GM19193 (cell line): ENCODE results near the gene ACADVL.

Source experiments
- POLR2A ChIP-seq: IDR thresholded peaks from 4 replicates; pipeline ENCODE4 v1.6.1; 2011; ENCODE audit not compliant: insufficient read depth, insufficient read length; ENCODE audit errors: extremely low read depth

The ACADVL gene

DNA sequence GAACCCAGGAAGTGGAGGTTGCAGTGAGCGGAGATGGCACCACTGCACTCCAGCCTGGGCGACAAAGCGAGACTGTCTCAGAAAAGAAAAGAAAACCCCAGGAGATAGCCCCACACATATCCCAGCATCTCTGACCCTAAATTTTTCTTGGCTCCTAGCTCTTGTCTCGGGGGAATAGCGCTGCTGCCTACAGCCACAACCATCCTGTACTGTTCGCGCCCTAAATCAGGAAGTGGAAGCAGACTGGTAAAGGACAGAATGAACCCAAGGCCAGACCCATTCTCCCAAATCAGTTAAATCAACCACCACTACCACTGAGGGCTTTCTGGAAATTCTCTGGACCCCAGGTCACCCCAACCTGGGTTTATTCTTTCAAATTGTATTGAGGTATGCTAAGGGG lies 30.1 kb downstream of the ACADVL start:
- no peak for TF ChIP-seq POLR2A

DNA sequence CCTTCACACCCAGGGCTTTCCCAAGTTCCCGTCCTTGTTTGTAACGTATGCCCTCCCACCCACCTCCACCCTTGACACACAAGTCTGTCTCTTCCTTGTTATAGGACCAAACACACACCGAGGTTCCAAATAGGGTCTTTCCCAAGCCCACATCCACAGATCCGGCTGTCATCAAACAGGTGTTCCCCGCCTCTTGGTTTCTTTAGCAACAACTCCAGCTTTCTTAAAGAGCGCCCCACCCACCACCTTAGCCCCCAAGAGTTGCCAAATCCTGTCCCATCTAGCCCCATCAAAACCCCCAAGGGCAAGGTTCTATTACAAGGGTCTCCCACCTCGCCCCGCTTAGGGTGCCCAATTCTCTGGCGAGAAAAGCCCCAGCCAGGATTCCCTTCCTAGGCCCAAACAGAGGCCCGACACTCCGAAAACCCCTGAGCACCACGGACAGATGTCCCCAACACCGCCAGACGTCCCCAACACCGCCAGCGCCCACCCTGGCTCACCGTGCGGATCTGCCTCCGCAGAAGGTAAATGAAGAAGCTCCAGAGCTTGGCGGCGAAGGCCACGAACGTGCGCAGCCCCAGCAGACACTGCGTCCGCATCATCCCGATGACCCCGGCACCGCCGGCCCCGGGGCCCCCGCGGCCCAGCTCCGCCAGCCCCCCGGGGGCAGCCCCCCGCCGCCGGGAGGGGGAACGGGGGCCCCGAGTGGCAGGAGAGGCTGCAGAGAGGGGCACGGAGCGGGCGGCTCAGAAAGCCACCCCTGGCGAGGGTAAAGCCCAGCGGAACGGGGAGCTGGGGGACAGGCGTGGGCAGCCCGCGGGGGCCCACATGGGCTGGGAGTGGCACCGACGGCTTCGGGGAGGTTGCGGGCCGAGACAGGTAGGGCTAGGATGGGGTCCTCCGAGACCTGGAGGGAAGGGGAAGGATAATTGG lies 31.2 kb downstream of the ACADVL start:
- no peak for TF ChIP-seq POLR2A

DNA sequence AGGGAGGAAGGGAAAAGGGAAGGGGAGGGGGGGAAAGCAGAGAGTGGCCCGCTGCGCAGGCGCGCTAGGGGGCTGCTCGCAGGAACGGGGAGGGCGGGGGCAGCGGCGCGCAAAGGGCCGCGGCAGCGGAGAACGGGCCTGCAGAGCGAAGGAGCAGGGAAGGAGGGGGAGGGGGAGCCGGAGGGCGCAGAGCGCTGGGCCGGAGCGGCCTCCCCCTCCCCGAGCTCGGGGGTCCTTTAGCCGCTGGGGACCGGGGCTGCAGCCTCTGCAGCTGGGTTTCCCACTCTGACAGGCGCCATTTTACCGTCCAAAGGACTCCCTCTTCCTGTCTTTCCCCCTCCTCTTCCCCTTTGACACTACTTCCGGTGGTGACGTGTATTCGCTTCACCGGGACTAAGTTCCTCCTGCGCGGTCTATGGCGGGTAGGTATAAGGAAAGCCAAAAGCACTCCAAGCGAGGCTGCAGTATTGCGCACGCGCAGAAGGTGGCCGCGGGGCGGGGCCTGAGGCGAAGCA lies 32.0 kb downstream of the ACADVL start, which contains the start of gene CTDNEP1:
TSS of gene CTDNEP1 (minus strand) at position 74 of the 515 bp plus-strand sequence. CDS start 438 bp downstream, outside the sequence.
- TF ChIP-seq POLR2A: no peak

DNA sequence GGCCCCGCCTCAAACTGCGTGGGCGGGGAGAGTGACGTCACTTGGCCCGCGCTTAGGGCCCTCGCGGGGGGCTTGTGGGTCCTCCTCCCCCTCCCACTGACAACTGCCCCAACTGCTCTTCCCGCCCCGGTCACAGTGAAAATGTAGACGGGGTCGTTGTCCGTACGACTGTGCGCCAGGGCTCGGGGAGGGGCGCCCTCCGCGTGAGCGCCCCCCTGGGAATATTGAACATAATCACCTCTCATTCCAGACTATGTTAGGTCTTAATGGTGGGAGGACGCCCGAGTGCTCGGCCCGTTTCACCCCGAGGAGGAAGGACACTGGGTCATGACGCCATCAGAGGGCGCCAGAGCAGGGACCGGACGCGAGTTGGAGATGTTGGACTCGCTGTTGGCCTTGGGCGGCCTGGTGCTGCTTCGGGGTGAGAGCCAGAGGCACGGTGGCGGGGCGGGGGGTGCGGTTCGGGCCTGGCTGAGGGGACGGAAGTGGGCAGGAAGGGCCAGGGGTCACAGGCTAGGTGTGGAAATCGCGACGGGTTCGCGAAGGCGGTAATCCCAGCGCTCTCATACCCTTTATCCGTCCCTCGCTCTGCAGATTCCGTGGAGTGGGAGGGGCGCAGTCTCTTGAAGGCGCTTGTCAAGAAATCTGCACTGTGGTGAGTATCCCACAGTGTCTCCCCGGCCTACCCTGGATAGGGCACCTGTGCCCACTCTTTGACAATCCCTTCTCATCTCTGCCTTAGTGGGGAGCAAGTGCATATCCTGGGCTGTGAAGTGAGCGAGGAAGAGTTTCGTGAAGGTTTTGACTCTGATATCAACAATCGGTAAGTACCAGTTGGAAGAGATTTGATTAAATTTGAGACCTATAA lies 32.7 kb downstream of the ACADVL start, which contains the start of gene ELP5:
TSS of gene ELP5 (plus strand) at position 40 of the 868 bp plus-strand sequence. CDS start at position 376, 336 bp downstream.
- peak; percentile 91 for TF ChIP-seq POLR2A

DNA sequence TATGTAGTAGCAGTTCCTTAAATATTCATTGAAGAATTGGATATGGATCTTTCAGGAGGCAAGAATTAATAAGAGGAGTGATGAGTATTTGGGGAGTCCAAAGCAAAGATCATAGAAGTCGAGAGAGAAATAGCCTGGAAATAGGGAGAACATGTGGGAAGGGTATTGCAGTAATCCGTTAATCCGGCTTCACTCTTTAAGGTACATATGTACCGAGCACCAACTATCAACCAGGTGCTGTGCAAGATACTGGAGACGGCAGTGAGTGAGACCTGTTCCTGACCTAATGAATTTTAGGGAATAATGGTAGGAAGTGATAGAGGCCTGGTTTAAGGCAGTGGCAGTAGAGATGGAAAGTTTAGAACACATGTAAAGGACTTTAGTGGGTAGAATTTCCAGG lies 33.3 kb downstream of the ACADVL start:
- no peak for TF ChIP-seq POLR2A

DNA sequence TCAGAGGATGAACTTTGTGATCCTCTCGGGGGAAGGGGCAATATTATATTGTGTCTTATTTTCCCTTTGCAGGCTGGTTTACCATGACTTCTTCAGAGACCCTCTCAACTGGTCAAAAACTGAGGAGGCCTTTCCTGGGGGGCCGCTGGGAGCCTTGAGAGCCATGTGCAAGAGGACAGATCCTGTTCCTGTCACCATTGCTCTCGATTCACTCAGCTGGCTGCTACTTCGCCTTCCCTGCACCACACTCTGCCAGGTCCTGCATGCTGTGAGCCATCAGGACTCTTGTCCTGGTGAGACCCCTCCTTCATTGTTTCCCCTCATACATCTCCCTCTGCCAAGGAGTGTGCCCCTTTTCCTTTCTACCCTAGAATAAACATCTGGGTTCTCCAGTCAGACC lies 34.8 kb downstream of the ACADVL start:
- no peak for TF ChIP-seq POLR2A

DNA sequence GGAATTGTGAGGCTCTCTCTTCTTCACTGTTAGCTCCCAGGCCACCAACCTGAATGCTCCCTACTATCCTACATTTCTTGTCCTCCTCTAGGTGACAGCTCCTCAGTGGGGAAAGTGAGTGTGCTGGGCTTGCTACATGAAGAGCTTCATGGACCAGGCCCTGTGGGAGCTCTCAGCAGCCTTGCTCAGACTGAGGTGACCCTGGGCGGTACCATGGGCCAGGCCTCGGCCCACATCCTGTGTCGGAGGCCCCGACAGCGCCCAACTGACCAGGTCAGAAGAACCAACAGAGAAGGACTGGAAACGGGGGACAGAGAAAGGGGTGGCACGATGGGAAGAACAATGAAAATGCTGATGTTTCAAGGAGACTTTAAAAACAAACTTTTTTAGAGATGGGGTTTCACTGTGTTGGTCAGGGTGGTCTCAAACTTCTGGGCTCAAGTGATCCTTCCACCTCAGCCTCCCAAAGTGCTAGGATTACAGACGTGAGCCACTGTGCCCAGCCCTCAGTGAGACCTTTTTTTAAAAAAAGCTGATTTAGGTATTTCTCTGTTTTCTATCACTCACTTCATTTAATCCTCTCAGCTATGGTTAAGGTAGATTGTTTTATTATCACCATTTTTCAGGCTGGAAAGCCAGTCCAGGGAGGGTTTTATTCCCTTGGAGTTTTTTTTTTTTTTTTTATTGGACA lies 37.2 kb downstream of the ACADVL start:
- no peak for TF ChIP-seq POLR2A

DNA sequence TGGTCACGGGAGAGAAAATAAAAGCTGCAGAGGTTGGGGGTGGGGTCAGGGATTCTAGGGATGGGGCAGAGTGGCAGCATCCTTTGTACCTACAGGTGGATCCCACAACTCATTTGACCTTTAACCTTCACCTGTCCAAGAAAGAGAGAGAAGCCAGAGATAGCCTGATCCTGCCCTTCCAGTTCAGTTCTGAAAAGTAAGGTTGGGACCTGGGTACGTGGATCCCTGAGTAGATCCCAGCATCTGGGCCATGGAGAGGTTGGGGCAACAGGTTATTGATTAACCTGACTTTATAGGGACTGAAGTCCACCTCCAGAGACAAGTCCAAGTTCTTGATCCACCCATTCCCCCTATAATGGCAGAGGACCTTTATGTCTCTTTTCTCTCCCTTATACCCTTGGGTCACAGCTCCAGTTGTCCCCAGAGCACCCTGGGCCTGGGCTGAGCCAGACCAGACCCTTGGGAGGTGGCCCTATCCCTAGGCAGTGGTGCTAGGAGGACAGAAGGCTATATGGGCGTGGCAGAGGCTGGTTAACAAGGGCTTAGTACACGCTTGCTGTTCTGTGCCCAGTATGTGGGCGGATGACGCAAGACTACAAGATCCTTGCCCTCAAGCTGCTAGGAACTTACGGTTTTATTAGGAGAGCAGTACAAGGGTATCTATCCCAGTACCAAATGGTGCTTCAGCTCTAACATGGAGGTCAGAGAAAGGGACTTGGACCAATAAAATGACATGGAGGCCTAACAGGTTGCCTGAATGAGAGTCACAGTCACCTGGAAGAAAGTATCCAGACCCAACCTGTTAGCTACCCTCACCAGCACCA lies 39.2 kb downstream of the ACADVL start:
- TF ChIP-seq POLR2A: no peak

DNA sequence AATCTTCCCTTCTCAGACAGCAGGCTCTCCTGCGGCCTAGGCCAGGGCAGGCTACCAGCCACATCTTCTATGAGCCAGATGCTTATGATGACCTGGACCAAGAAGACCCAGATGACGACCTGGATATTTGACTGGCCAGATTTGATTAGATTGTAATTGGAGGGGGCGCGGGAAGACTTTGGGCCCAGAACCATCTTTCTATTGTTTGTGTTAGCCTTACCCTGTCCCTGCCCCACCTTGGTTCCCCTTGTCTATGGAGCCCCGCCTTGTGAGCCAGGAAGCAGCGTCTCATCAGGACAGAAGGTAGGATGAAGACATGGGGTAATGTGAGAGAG lies 39.8 kb downstream of the ACADVL start:
- no peak for TF ChIP-seq POLR2A

DNA sequence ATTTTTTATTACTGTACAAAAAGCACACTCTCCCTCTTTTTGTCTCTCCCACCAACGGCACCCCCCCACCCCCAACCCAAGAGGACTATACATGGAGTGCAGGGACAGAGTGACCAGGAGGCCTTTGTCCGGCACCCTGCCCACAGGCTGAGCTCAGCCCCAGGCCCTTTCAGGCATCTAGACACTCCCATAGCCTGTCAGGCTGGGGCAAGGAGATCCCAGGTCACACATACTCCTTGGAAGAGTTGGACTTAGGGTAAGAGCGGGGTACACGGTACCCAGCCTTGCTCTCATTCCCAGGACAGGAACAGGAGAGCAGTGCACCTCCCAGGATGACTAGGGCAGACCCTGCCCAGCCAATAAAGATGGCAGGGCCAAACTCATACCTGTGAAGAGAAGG lies 40.4 kb downstream of the ACADVL start:
- no peak for TF ChIP-seq POLR2A

DNA sequence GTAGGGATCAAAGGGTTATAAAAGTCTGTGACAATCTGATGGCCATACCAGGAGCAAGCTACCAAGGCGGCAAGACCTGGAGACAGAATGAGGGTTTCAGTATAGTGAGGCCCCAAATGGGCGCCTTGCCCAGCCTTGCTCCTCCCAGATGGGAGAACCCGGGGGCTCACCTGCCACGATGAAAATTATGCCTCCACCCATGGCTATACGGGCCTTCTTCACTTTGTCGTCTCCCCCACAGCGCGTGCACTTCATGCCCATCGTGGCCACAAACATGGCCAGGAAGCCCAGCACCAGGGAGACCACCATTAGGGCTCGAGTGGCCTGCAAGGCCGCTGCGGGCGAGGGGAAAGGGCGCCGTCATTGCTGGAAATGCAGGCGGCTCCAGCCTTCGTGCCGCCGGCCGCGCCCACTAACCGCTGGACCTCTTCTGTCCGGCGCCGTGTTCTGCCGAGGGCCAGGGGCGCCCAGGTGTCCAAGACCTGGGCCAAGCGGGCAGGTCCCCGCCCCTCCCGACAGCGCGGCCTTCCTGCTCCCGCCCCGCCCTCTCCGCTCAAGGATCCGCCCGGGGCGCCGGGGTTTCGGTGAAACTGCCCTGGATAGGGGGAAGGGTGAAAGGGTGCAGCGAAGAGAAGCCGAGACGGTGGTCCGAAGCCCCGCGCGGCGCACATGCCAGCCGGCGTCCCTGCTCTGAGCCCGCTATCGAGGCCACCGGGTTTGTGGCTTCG lies 41.1 kb downstream of the ACADVL start:
- TF ChIP-seq POLR2A: peak; percentile 10

DNA sequence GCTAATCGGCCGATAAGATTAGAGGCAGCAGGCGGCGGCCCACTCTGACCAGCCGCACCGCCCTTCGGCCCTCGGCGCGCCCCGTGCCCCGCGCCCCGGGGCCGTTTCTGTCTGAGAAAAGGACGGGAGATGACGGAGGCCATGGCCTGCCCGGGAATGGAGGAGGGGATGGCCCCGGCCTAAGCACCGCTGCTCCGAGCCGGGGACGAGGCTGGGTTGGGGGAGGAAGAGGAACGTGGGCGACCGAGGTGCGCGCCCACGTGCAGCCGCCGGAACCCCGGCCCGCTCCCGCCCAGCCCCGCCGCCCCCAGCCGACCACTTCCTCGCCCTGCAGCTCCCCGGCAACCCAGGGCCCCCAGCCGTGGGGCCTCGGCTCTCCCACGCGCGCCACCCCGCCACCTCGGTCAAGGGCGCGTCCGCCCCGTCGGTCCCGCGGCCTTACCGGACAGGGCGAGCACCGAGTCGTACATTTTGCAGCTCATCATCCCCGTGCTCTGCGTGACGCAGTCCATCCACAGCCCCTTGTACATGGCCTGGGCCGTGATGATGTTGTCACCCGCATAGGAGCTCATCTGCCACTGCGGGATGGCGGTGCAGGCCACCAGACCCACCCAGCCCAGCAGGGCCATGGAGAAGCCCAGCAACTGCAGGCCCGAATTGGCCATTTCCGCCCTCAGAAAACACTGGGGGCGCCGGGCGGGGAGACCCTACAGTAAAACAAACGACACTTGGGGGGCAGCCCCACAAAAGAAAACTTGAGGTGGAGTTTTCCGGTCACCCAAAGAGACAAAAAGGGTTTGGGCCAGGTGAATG lies 41.8 kb downstream of the ACADVL start:
- TF ChIP-seq POLR2A: no peak
